Epithelial cell of prostate (primary cell): ENCODE results near the gene PPP2R5C.

ENCODE experiments used
- DNase-seq: peaks from one replicate; pipeline ENCODE4 v3.0.0-alpha.2; 2011; ENCODE audit warnings: low read depth, low spot score
- H3K27ac ChIP-seq: fragments of 450-650 bp; 2 replicates; pipeline ENCODE4 v1.5.1; 2017; ENCODE audit warnings: mild to moderate bottlenecking

PPP2R5C gene

GRCh38 chr14:101809671-101810514 lies 48.4 kb downstream of the PPP2R5C start:
- H3K27ac ChIP-seq: peak overlapping the region; percentile 99
- DNase-seq: peak; percentile 85

- no peak for DNase-seq
- H3K27ac ChIP-seq: peak overlapping the region; percentile 99
Observed at GRCh38 chr14:101810897-101811621, 49.5 kb downstream of the PPP2R5C start.

GRCh38 chr14:101812071-101812470 lies 50.6 kb downstream of the PPP2R5C start:
- no peak overlapping the region for H3K27ac ChIP-seq
- no peak for DNase-seq

- no peak for DNase-seq
- no peak overlapping the region for H3K27ac ChIP-seq
Observed at GRCh38 chr14:101813171-101813759, 51.8 kb downstream of the PPP2R5C start.

GRCh38 chr14:101813833-101814232 lies 52.3 kb downstream of the PPP2R5C start:
- no peak overlapping the region for H3K27ac ChIP-seq
- no peak for DNase-seq

GRCh38 chr14:101814934-101815333 lies 53.4 kb downstream of the PPP2R5C start:
- H3K27ac ChIP-seq: no peak overlapping the region
- DNase-seq: no peak

GRCh38 chr14:101815994-101816393 lies 54.5 kb downstream of the PPP2R5C start:
- no peak for DNase-seq
- H3K27ac ChIP-seq: no peak overlapping the region

- DNase-seq: no peak
- no peak overlapping the region for H3K27ac ChIP-seq
Observed at GRCh38 chr14:101817501-101818001, 56.0 kb downstream of the PPP2R5C start.

GRCh38 chr14:101819251-101819990 lies 57.9 kb downstream of the PPP2R5C start:
- H3K27ac ChIP-seq: no peak overlapping the region
- no peak for DNase-seq

GRCh38 chr14:101820283-101820798 lies 58.8 kb downstream of the PPP2R5C start:
- H3K27ac ChIP-seq: no peak overlapping the region
- DNase-seq: no peak

- H3K27ac ChIP-seq: no peak overlapping the region
- DNase-seq: no peak
Observed at GRCh38 chr14:101821528-101821927, 60.0 kb downstream of the PPP2R5C start.

GRCh38 chr14:101823066-101823465 lies 61.6 kb downstream of the PPP2R5C start:
- no peak for DNase-seq
- no peak overlapping the region for H3K27ac ChIP-seq

GRCh38 chr14:101823511-101824120 lies 62.1 kb downstream of the PPP2R5C start:
- H3K27ac ChIP-seq: no peak overlapping the region
- no peak for DNase-seq

- no peak overlapping the region for H3K27ac ChIP-seq
- DNase-seq: no peak
Observed at GRCh38 chr14:101824339-101824727, 62.8 kb downstream of the PPP2R5C start.

GRCh38 chr14:101825797-101826196 lies 64.3 kb downstream of the PPP2R5C start:
- no peak overlapping the region for H3K27ac ChIP-seq
- no peak for DNase-seq

- DNase-seq: no peak
- no peak overlapping the region for H3K27ac ChIP-seq
Observed at GRCh38 chr14:101826351-101826750, 64.8 kb downstream of the PPP2R5C start.

- no peak overlapping the region for H3K27ac ChIP-seq
- no peak for DNase-seq
Observed at GRCh38 chr14:101827286-101827685, 65.8 kb downstream of the PPP2R5C start.

- DNase-seq: no peak
- H3K27ac ChIP-seq: no peak overlapping the region
Observed at GRCh38 chr14:101828046-101828445, 66.5 kb downstream of the PPP2R5C start.

- H3K27ac ChIP-seq: no peak overlapping the region
- no peak for DNase-seq
Observed at GRCh38 chr14:101830271-101830670, 68.8 kb downstream of the PPP2R5C start.

- H3K27ac ChIP-seq: no peak overlapping the region
- DNase-seq: no peak
Observed at GRCh38 chr14:101833045-101833444, 71.5 kb downstream of the PPP2R5C start.
